IPS-NIHi7 (cell line): ENCODE measurements around the gene CNOT4.
"Not testable (repeated sequence)": the region's sequence is repeated elsewhere in the genome, so short reads cannot be mapped to it uniquely, and the experiment has no call there.

Experiments
- DNase-seq: peaks from one replicate; pipeline ENCODE4 v3.0.0; 2012; ENCODE audit warnings: mixed read lengths; ENCODE audit errors: extremely low spot score

Gene CNOT4

DNA sequence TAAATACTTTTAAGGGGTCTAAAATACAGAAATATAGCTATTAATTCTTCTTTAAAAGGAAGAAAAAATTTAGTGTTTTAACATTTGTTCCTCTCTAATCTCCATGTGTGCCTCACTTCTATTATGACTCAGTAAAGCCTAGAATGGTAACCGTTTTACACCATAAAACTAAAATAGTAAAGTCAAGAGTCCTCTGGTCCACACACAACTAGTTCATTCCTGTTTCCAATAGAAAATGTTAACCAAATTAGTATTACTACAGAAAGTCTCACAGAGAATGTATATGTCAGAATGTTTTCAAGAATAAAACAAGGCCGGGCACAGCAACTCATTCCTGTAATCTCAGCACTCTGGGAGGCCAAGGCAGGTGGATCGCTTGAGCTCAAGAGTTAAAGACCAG is 55.8 kb downstream of the CNOT4 start:
- no peak for DNase-seq

- no peak for DNase-seq
Measured at GRCh38 chr7:135449436-135449835, 60.5 kb downstream of the CNOT4 start.

DNA sequence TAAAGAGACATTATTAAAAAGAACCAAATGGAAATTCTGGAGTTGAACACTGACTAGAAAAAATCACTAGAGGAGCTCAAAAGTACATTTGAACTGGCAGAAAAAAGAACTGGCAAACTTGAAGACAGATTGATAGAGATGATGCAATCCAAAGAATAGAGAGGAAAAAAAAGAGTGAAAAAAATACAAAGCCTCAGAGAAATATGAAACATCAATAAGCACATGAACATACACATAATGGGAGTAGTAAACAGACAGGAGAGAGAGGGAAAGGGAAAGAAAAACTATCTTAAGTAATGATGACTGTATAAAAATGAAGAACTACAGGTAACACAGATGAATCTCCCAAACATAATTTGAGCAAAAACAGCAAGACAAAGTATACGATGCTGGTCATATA is 61.1 kb downstream of the CNOT4 start:
- DNase-seq, result no peak

DNA sequence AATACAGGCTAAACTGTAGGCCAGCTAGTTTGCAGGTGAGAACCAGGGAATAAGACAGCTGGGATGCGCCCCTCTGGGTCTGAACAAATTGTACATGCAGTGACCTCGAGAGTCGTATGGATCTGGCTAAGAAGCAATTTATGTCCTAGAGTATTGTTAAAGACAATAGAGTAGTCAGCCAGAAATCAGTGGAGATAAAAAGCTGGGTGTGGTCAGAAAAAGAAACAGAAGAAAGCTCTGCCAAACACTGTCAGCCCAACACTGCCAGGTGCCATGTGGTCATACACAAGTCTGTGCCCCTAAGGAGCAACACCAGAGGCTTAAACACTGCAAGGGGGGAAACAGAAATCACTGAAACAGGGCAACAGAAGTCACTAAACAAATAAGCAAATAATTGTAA is 62.2 kb downstream of the CNOT4 start:
- DNase-seq, result no peak

GRCh38 chr7:135445690-135446089 is 64.2 kb downstream of the CNOT4 start:
- no peak for DNase-seq

DNA sequence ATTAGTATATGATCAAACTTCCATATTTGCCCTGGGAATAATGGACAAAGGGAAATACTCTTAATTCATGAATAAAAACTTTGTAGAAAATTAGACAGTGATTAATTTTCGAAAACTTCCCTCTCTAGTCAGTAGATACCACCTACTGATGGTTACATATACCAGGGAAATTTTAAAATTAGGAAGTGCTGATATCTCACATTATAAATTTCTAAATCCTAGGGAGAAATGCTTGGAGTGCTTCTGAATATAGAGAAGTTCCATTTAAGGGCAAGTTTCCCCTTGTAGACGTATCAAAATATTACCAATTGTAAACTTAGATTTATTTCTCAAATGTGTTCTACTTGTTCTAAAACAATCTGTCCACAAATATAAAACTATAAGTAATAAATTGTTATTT is 64.6 kb downstream of the CNOT4 start:
- not testable (repeated sequence) for DNase-seq

GRCh38 chr7:135441791-135442190 is 68.1 kb downstream of the CNOT4 start:
- DNase-seq, result no peak

DNA sequence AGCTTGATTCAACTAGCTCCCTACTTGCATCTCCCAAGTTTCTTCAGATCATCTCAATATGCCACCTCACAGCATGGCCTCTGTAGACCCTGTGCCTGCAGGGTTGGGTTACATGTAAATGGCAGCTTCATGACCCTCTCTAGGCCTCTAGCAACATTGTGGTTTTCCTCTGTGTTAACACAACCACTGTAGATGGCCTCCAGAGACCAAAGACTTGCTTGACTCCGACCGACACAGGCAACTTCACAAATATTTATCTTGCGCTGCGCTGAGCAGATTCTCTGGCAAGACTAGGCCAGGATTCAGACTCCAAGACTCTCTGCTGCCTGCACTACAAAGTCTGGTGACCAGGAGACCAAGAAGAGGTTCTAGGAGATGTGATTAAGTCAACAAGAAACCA is 75.9 kb downstream of the CNOT4 start:
- no peak for DNase-seq

DNA sequence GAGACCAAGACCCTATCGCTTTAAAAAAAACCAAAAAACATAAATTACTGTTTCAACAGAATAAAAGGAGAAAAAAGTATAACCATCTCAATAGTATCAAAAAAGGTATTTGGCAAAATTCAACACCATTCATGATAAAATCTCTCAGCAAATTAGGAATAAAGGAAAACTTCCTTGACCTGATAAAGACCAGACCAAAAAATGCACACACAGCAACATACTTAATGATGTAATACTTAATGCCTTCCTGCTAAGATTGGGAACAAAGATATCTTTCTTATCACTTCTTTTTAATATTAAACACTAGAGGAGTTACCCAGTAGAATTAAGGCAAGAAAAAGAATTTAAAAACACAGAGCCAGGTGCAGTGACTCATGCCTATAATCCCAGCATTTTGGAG is 79.3 kb downstream of the CNOT4 start:
- DNase-seq, result no peak

DNA sequence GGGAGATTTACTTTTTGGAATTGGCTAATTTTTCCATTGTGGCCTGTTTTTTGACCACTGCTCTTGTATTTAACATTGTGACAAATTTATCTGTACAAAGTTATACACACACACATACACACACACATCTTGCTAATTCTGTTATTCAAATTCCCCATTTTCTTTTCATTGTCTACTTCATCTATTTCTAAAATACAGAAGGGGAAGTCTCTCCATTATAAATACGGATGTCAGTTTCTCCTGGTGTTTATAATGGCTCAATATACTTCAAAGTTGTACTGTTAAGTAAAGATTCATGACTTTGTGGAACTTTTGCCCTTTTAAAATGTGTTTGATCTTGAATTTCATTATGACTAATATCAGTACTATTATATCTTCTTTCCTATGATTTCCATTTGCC is 81.0 kb downstream of the CNOT4 start:
- DNase-seq, result no peak

GRCh38 chr7:135428011-135428410 is 81.9 kb downstream of the CNOT4 start:
- no peak for DNase-seq

DNA sequence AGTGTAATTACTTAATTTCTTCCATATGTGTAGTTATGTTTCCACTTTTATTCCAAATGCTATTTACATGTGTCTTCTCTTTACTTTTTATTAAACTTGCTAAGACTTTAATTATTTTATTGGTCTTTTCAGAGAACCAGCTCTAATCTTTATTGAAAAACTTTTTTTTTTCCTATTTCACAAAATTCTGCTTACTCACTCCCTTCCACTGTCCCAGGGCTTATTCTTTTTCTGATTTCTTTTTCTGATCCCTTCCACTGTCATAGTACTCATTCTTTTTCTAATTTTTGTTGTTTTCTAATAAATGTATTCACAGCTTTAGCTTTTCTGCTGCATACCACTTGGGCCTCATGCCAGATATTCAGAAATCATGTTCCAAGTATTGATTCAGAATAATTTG is 82.7 kb downstream of the CNOT4 start:
- no peak for DNase-seq

- no peak for DNase-seq
Measured at GRCh38 chr7:135425036-135425435, 84.9 kb downstream of the CNOT4 start.

- no peak for DNase-seq
Measured at GRCh38 chr7:135420786-135421185, 89.1 kb downstream of the CNOT4 start.

DNA sequence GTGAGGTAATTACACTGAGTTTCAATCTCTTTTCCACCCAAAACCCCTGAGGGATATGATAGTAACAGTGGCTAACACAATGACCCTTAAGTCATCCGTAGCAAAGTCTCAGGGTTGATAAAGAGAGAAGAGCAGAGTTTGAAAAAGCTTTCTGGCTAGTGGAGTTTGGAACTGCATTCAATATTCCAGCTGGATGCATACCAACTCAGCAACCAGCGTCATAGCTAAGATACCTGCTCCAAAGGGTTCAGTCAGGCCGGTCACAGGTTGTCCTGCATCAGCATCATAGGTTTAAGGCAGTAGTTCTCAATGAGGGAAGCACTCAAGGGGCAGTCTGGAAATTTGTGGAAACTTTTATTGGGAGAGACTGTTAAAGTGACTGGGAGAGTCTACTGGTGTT is 93.5 kb downstream of the CNOT4 start:
- no peak for DNase-seq

DNA sequence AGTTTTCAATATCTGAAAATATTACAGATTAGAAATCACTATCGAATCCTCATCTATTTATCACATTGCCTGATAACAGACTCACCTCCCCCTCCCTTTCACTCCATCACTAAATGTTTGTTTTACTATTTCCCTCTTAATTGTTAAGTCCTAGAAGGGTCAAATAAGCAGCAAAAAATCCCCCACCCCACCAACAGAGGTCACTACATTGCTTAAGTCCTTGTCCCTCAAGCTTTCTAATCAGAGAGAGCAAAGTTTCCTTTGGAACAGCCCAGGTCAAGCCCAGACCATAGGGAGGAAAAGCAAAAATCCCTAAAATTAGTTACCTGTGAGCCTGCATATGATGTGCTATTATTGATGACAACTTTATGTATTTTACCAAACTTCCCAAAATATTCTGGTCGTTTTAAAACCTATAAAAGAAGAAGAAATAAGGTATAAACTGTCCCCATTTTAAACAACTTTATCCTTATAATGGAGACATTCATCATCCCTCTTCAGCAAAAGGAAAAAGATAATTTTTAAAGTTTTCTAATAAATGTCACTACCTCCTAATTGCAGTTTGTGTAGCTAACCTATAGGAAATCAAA is 95.0 kb downstream of the CNOT4 start:
- peak; percentile 53 for DNase-seq

- DNase-seq, result no peak
Measured at GRCh38 chr7:135414208-135414607, 95.7 kb downstream of the CNOT4 start.

DNA sequence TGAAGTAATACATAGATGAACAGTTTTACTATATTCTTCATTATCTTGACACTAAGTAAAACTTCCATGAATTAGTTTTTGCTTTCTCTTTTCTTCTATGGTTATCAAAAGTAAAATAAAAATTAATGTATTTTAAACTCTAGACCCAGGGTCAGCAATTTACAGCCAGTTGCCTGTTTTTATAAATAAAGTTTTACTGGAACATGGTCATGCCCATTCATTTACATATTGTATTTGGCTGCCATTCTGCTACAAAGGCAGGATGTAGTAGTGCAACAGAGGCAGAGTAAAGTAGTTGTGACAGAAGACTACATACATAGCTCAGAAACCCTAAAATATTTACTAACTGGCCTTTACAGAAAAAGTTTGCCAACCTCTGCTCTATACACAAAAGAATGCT is 98.8 kb downstream of the CNOT4 start:
- DNase-seq, result no peak

DNA sequence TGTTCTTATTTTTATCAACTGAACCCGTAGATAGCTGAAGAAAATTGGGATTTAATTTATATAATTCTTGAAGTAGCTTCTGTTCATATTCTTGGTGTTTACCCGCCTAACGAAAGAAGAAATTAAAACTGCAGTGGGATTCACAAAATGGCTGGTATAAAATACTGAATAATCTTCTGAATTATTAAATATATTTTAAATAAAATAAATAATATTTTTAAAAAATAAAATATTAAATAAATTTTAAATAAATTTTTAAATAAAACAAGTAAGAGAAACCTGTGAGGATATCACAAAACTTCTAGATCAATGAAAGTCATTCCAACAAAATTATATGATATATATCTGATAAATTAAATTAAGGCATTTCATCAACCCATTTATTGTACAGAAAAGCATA is 99.4 kb downstream of the CNOT4 start:
- no peak for DNase-seq

GRCh38 chr7:135409845-135410542 is 99.9 kb downstream of the CNOT4 start:
- DNase-seq, result no peak

- no peak for DNase-seq
Measured at GRCh38 chr7:135407884-135408283, 102.0 kb downstream of the CNOT4 start.

DNA sequence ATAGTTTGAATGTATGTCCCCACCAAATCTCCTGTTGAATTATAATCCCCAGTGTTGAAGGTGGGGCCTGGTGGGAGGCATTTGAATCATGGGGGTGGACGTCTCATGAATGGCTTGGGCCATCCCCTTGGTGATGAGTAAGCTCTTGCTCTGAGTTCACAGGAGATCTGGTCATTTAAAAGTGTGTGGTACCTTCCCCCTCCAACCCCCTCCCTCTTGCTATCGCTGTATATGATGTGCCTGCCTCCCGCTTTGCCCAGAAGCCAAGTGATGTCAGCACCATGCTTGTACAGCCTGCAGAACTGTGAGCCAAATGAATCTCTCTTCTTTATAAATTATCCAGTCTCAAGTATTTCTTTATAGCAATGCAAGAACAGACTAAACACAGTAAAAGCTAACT is 103.0 kb downstream of the CNOT4 start:
- no peak for DNase-seq

- DNase-seq, result no peak
Measured at GRCh38 chr7:135405969-135406368, 103.9 kb downstream of the CNOT4 start.

DNA sequence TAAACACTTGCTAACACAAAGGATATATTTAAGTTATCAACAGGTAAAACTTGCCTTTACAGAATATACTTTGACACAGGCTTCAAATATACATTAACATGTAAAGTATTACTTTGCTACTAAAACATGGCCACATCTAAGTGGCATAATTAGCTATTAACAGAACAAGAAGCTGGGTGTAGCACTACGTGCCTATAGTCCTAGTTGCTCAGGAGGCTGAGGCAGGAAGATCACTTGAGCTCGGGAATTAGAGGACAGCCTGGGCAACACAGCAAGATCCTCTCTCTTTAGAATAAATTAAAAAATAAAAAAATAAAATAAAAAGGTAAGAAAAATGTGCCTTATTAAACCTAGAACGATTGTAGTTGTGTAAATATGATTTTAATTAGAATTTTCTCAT is 106.6 kb downstream of the CNOT4 start:
- DNase-seq, result no peak
